NCI-H2029 (cell line): Measurements from ENCODE around the gene STX11.
"Not testable (repeated sequence)": the region's sequence is repeated elsewhere in the genome, so short reads cannot be mapped to it uniquely, and the experiment has no call there.

ENCODE experiments used
- DNase-seq: peaks from one replicate; lab custom pipeline; 2025; lab: John Stamatoyannopoulos, UW

The STX11 gene

DNA sequence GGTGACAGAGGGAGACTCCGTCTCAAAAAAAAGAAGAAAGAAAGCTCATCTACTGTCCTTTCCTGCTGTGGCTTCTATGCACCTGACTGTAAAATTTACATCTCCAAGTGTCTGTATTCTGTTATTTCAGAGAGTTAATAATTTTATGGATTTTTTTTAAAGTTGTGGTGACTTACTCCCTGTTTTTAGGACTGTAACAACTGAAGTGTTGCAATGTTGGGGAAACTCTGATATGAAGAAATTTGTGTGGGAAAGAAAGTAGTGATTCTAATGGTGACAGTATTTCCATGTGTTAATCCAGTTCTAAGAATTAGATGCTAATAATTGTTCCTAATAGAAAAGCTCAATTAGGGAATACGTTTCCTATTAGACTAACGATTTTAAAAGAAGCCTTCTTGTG is 27.4 kb downstream of the STX11 start:
- DNase-seq, result no peak

DNA sequence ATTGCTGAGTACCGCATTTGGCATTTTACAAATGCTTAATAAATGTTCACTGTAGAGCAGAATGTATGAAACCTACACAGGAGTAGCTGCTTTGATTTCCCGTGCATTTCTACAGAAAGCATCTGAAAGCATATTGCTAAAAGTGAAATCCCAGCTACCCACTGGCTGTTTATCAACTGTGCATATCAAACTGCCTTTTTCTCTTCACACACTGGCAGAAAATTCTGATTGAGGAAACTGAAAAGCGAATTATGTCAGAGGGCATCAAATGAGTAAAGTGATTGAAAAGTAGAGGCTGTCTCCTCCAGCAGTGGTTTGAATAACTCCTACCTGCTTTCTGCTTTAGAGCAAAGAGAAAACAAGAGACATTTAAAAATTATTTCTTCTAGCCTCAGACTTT is 28.0 kb downstream of the STX11 start:
- no peak for DNase-seq

- DNase-seq, result no peak
These were observed 28.9 kb downstream of the STX11 start for GRCh38 chr6:144179237-144179636.

DNA sequence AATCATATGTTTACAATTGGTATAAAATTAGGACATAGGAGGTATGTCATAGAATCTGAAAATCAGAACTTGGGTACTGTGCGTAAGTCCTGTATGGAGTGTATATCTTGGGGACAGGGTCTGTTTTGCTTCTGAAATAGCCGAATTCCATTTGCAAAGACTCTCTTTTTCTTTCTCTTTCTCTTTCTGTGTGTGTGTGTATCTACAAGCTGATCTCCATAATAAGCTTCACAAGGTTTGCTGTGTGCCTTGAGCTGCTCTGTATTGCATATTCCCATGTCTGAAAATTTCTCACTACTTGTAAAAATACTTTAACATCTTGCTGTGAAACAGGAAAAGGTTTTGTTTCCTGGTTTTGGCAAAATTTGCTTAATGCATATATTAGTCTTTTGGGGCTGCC is 29.5 kb downstream of the STX11 start:
- no peak for DNase-seq

GRCh38 chr6:144180354-144180753 is 30.0 kb downstream of the STX11 start:
- DNase-seq, result not testable (repeated sequence)

DNA sequence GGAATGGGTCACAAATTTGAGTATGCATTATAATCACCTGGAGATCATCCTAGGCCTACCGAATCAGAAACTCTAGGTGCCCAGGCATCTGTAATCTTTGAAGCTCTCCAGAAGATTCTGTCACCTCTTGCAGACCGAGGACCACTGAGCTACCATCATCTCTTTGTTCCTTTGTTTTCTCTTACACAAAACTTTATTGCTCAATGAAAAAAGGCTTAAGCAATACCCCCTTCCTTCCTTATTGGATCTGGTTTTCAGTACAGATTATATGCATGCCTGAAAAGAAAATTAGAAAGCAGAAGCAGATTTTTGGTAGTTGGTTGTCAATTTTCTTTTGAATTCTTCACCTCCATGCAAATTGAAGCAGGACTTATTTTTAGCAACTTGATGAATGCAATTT is 31.3 kb downstream of the STX11 start:
- no peak for DNase-seq

GRCh38 chr6:144184186-144184585 is 33.9 kb downstream of the STX11 start:
- not testable (repeated sequence) for DNase-seq

- no peak for DNase-seq
These were observed 35.0 kb downstream of the STX11 start for GRCh38 chr6:144185133-144185836.

GRCh38 chr6:144186817-144187625 is 36.7 kb downstream of the STX11 start:
- DNase-seq, result no peak

DNA sequence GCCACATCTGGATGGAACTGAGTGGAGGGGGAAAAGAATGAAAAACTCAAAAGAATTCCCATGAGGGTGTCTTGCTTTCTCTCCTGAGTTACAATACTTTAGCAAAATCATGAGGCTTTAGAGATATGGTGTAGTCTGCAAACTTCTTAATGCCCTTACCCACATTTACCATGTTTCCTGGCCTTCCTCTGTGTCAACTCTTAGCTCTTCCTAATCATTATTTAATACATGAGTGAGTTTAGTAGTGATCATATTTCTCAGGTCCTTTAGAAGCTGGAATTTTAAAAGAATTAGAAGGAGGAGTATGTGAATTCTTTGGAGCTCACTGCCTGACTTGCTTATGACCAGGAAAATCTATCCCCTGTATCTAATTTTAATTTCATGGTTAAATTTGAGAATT is 39.0 kb downstream of the STX11 start:
- no peak for DNase-seq

DNA sequence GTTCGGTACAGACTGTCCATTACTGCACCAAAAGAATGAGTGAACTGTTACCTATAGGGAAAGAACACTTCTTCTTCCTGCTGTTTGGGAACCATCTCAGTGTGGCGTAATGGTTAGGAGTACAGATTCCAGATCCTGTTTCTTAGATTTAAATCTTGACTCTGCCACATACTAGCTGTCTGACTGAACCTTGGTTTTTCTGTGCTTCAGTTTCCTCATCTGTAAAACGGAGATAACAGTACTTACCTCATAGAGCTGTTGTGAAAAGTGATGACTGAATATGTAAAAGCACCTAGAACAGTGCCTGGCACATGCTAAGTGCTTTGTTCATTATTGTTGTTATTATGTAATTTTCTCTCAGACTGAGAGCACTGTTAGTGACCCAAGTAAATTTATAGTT is 39.8 kb downstream of the STX11 start:
- DNase-seq, result no peak

DNA sequence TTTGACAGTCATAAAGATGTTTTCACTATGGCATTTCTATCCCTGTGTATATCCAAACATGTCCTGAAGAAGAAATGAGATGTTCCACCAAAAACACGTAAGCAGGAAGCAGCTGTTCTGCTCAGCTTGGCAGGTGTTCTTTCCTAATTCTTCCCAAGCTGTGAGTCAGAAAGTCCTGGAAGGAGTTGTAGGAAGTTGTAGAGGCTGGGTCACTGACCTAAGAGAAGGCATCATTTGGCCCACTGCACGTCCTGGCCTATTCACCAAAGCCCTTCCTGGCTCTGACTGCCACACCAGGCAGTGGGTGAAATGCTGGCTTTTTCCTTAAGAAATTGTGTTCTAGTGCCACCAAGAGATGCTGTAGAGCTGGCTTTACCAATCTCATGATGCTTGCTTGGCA is 40.3 kb downstream of the STX11 start:
- DNase-seq, result no peak

- no peak for DNase-seq
These were observed 42.9 kb downstream of the STX11 start for GRCh38 chr6:144193181-144193580.

- no peak for DNase-seq
These were observed 44.0 kb downstream of the STX11 start for GRCh38 chr6:144194293-144194810.

DNA sequence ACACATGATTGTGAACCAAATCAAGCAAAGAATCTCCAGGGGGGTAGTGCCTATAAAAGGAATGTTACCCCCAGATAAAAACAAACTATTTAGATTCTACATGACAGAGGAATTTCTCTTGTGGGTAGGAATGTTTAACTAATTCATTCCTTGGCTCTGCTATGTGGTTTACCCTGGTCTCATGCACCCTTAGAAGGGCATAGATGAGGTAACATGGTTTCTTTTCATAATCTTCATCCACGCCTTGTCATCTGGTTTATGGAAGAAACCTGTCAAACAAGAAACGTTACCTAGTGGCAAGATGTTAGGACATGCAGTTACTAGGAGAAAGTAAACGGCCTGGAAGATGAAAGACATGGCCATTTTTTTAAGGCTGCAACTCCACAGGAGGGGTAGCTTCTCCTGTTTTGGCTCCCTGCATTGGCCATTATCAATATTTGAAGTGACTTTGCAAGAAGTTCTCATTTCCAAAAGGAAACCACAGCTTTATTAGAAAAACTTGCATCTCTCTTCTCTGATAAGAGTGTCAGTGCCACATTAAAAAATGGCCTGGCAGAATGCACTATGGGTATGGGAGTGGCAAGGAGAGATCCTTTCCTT is 45.5 kb downstream of the STX11 start:
- no peak for DNase-seq

- DNase-seq, result no peak
These were observed 47.6 kb downstream of the STX11 start for GRCh38 chr6:144197919-144198318.

DNA sequence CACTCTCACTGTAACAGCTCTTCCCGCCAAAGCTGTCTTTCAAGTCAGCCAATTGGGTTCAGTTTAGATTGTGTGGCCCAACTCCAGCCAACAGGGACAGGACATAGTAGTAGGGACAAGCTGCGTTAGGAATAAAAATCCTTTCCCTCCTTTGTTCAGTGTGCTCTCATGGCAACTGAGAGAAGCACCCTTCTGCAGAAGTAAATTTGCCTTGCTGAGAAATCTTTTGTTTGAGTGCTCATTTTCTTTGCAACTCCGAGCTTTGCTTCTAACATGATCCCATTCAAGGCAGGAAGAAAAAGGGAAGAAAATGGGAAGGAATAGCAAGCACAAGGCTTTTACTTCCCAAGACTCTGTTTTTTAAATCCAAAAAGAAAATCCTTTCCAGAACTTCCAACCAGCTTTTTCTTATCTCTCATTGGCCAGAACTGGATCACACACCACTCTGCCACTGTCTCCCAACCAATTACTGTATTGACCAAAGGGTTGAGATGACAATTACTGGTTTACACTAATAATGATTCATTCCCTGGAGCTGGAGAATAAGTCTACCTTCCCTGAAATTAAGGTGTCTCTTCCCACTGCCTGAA is 52.7 kb downstream of the STX11 start:
- no peak for DNase-seq

GRCh38 chr6:144211160-144211559 is 60.8 kb downstream of the STX11 start:
- DNase-seq, result no peak

DNA sequence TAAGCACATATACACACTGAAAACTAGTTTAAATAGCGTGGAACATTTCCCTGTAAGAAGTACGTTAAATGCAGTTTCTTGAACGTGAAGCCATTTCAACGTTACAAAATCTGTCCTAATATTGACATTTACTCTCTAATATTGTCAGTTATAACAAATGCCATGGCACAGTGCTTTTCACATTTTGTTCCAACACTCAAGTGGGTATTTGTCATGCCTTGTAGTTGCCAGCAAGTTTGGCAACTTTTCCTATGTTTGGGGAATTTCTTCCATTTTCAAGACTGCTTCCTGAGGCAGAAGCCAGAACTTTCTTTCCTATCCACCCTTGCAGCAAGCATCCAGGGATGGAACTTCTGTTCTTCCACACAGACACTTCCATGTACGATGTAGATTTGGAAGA is 63.0 kb downstream of the STX11 start:
- no peak for DNase-seq

- DNase-seq, result no peak
These were observed 63.7 kb downstream of the STX11 start for GRCh38 chr6:144214029-144214428.

GRCh38 chr6:144214622-144215401 is 64.5 kb downstream of the STX11 start:
- no peak for DNase-seq
